K562 (cell line): ENCODE measurements around the gene PREX1. TPM values are rescaled to one million over a fixed set of nuclear protein-coding genes. Genes with fewer than 3 reads are reported as not detected.

Source experiments
- ATAC-seq: fragments of 200-7000 bp; cut with Tn5 transposase; 3 replicates; pipeline ENCODE4 v1.9.1; 2020; ENCODE audit warnings: moderate library complexity
- BruUV-seq: library from RNA; stranded (reverse); fragments of 400-500 nt; replicated peaks from 2 replicates; lab custom pipeline; 2021; lab: Mats Ljungman, UMichigan
- CTCF ChIA-PET: fragments of 300-600 bp; formaldehyde crosslinking; extraction: SDS; loops from one replicate; lab custom pipeline; 2021; ENCODE audit warnings: low intra/inter-chr PET ratio; lab: Yijun Ruan, JAX
- POLR2A ChIA-PET: fragments of 300-600, 350-650 bp; sonication (Branson Sonifier 250); formaldehyde crosslinking; extraction: SDS; loops from one replicate; lab custom pipeline; 2021; ENCODE audit warnings: antibody characterized with exemption, inconsistent platforms; lab: Yijun Ruan, JAX
- DNase-seq, 4 experiments: peaks; one replicate each; pipeline versions ENCODE4 v3.0.0 to v3.0.0-alpha.2; 2011 to 2018; ENCODE audit warnings: low spot score in 3 of 4, mixed read lengths in 3 of 4; ENCODE audit errors: extremely low read depth in 1 of 4
- FAIRE-seq: peaks from 2 replicates; lab custom pipeline; 2011; peaks lifted over from hg19 to GRCh38; lab: Jason Lieb, UNC
- H2AFZ ChIP-seq: 2 replicates; pipeline ENCODE4 v1.6.0; 2011; ENCODE audit warnings: low read depth, low read length, control low read depth, inconsistent platforms
- H3K27ac ChIP-seq: fragments of 200-600 bp; 3 replicates; pipeline ENCODE4 v1.8.0; 2011; ENCODE audit warnings: low read depth, mild to moderate bottlenecking, control low read depth, inconsistent platforms, low read length, moderate library complexity, mixed read lengths; ENCODE audit errors: extremely low read depth
- H3K27me3 ChIP-seq, 2 experiments: fragments of 300-600 bp in 1 of 2; 2 replicates in 1 of 2; 3 replicates in 1 of 2; pipeline versions ENCODE4 v1.6.0 to v1.8.0; 2011; ENCODE audit warnings: inconsistent platforms in 2 of 2, low read length in 2 of 2, mild to moderate bottlenecking in 1 of 2, mixed read lengths in 1 of 2, moderate library complexity in 1 of 2; ENCODE audit not compliant: control insufficient read depth in 2 of 2, insufficient read depth in 2 of 2
- H3K36me3 ChIP-seq: fragments of 300-600 bp; 3 replicates; pipeline ENCODE4 v1.8.0; 2011; ENCODE audit warnings: mild to moderate bottlenecking, low read length, inconsistent platforms; ENCODE audit not compliant: control insufficient read depth, insufficient read depth
- H3K4me1 ChIP-seq, 2 experiments: fragments of 200-600 bp in 1 of 2; replicated peaks in 1 of 2; 2 replicates in 1 of 2; 3 replicates in 1 of 2; pipeline versions ENCODE4 v1.5.1 to v1.8.0; 2011; ENCODE audit warnings: inconsistent platforms in 2 of 2, low read length in 2 of 2, mild to moderate bottlenecking in 1 of 2, mixed read lengths in 1 of 2, moderate library complexity in 1 of 2; ENCODE audit not compliant: control insufficient read depth in 2 of 2, insufficient read depth in 2 of 2
- H3K4me2 ChIP-seq: 2 replicates; pipeline ENCODE4 v1.6.1; 2011; ENCODE audit warnings: low read length, control low read depth, inconsistent platforms, mixed read lengths; ENCODE audit not compliant: insufficient read depth
- H3K4me3 ChIP-seq: fragments of 200-600 bp; sonication (generic), shearing (Covaris generic); 2 replicates; pipeline ENCODE4 v1.5.1; 2016; ENCODE audit warnings: control low read depth, inconsistent platforms
- H3K79me2 ChIP-seq: fragments of 200-600 bp; 3 replicates; pipeline ENCODE4 v1.8.0; 2011; ENCODE audit warnings: low read length, inconsistent platforms; ENCODE audit not compliant: control insufficient read depth, insufficient read depth
- H3K9ac ChIP-seq, 2 experiments: 2 replicates each; pipeline versions ENCODE4 v1.6.0 to v1.6.1; 2011; ENCODE audit warnings: low read depth in 2 of 2, low read length in 2 of 2, control low read depth in 1 of 2, inconsistent platforms in 1 of 2, mild to moderate bottlenecking in 1 of 2, mixed read lengths in 1 of 2; ENCODE audit not compliant: insufficient read depth in 1 of 2
- H3K9me1 ChIP-seq: one replicate; pipeline ENCODE4 v1.6.0; 2011; ENCODE audit warnings: inconsistent platforms, mild to moderate bottlenecking, low read length, moderate library complexity; ENCODE audit not compliant: control insufficient read depth, insufficient read depth
- H3K9me3 ChIP-seq: replicated peaks from 2 replicates; pipeline ENCODE4 v1.5.1; 2011; ENCODE audit warnings: low read depth, low read length, inconsistent platforms; ENCODE audit not compliant: control insufficient read depth, insufficient read depth
- H4K20me1 ChIP-seq: replicated peaks from 2 replicates; pipeline ENCODE4 v1.6.1; 2011; ENCODE audit warnings: low read length, inconsistent platforms, mixed read lengths; ENCODE audit not compliant: control insufficient read depth, insufficient read depth
- ARHGAP35 ChIP-seq: fragments of 450-650 bp; IDR thresholded peaks from 2 replicates; pipeline ENCODE4 v1.6.1; 2018; ENCODE audit not compliant: partially characterized antibody
- BRD9 ChIP-seq: fragments of 450-650 bp; IDR thresholded peaks from 2 replicates; pipeline ENCODE4 v1.6.1; 2018; ENCODE audit warnings: low read depth; ENCODE audit not compliant: partially characterized antibody
- C11orf30 ChIP-seq: fragments of 450-650 bp; IDR thresholded peaks from 2 replicates; pipeline ENCODE4 v1.6.1; 2016; ENCODE audit warnings: low read depth, mild to moderate bottlenecking
- CBFA2T3 ChIP-seq: fragments of 450-650 bp; IDR thresholded peaks from 2 replicates; pipeline ENCODE4 v1.6.1; 2017
- CREM ChIP-seq: IDR thresholded peaks from 2 replicates; pipeline ENCODE4 v1.6.1; 2014; ENCODE audit warnings: antibody characterized with exemption, low read depth
- DIDO1 ChIP-seq: fragments of 450-650 bp; IDR thresholded peaks from 2 replicates; pipeline ENCODE4 v1.6.1; 2016; ENCODE audit warnings: low read depth, missing biosample characterization, missing genetic modification characterization
- EP300 ChIP-seq: IDR thresholded peaks from 2 replicates; pipeline ENCODE4 v1.6.1; 2012; ENCODE audit warnings: low read length, improper control_type of control experiment
- MEIS2 ChIP-seq: fragments of 450-650 bp; IDR thresholded peaks from 2 replicates; pipeline ENCODE4 v1.6.1; 2014; ENCODE audit warnings: mild to moderate bottlenecking; ENCODE audit not compliant: partially characterized antibody
- MIER1 ChIP-seq: fragments of 450-650 bp; IDR thresholded peaks from 2 replicates; pipeline ENCODE4 v1.6.1; 2016; ENCODE audit warnings: antibody characterized with exemption, mild to moderate bottlenecking, low read depth
- MYBL2 ChIP-seq, 2 experiments: fragments of 450-650 bp in 1 of 2; sonication (generic) in 1 of 2; formaldehyde crosslinking in 1 of 2; IDR thresholded peaks; 2 replicates each; pipeline versions ENCODE4 v1.6.1 to v1.8.1; 2017 to 2022; ENCODE audit warnings: borderline replicate concordance in 1 of 2, inconsistent platforms in 1 of 2, low read depth in 1 of 2, mild to moderate bottlenecking in 1 of 2, missing genetic modification reagents in 1 of 2, moderate library complexity in 1 of 2
- MYNN ChIP-seq, 2 experiments: sonication (generic); formaldehyde crosslinking in 1 of 2; IDR thresholded peaks; 2 replicates each; pipeline versions ENCODE4 v1.5.0 to v1.6.1; 2016 to 2020; ENCODE audit warnings: antibody characterized with exemption in 1 of 2, missing genetic modification reagents in 1 of 2
- NFRKB ChIP-seq: fragments of 450-650 bp; IDR thresholded peaks from 2 replicates; pipeline ENCODE4 v1.6.1; 2016; ENCODE audit warnings: low read depth
- SRSF3 ChIP-seq: fragments of 200-400 bp; formaldehyde crosslinking; IDR thresholded peaks from 2 replicates; pipeline ENCODE4 v1.6.1; 2016; ENCODE audit warnings: mild to moderate bottlenecking, low read length, moderate library complexity; ENCODE audit not compliant: insufficient read depth
- TFAP4 ChIP-seq: sonication (generic); formaldehyde crosslinking; IDR thresholded peaks from 2 replicates; pipeline ENCODE4 v1.8.0; 2022; ENCODE audit warnings: missing genetic modification reagents, mild to moderate bottlenecking, moderate library complexity, borderline replicate concordance
- ZMIZ1 ChIP-seq, 2 experiments: fragments of 150-350 bp in 1 of 2; IDR thresholded peaks; 2 replicates each; pipeline ENCODE4 v1.6.1; 2012 to 2016; ENCODE audit warnings: low read depth in 2 of 2, low read length in 2 of 2, mild to moderate bottlenecking in 1 of 2, moderate library complexity in 1 of 2
- ZNF217 ChIP-seq: sonication (generic); formaldehyde crosslinking; IDR thresholded peaks from 2 replicates; pipeline ENCODE4 v1.8.0; 2022; ENCODE audit warnings: mild to moderate bottlenecking, missing genetic modification reagents
- ZNF551 ChIP-seq: fragments of 250-450 bp; sonication (Bioruptor Pico); IDR thresholded peaks from 2 replicates; pipeline ENCODE4 v1.5.0; 2021; ENCODE audit warnings: mild to moderate bottlenecking, moderate library complexity
- WGBS: fragments of 100-300 bp; shearing (Covaris generic); methylation state at CpG from one replicate; pipeline ENCODE4 v1.1.6; 2016; ENCODE audit warnings: low coverage, mixed read lengths; ENCODE audit not compliant: insufficient coverage; ENCODE audit errors: missing lambda C conversion rate; 5-methylcytosine and 5-hydroxymethylcytosine counted together
- in situ Hi-C: fragments of 300-500 bp; cut with MboI; formaldehyde crosslinking; loops from 4 replicates; pipeline ENCODE4 v1.15.0; 2018; ENCODE audit warnings: inconsistent platforms, mixed read lengths
- intact Hi-C: fragments of 100-400 bp; cut with micrococcal nuclease; formaldehyde crosslinking; loops from 2 replicates; pipeline ENCODE4 v1.14.2; 2022
- polyA plus RNA-seq, 8 experiments: library from polyadenylated mRNA; depleted of rRNA in 4 of 8; stranded (reverse) in 5 of 8; unstranded in 3 of 8; fragments of >200 nt; fragmentation: Nextera tagmentation in 2 of 8; fragmentation: Illumina TruSeq in 1 of 8; extraction: Ambion mirVana in 2 of 8; extraction: Trizol in 1 of 8; gene quantifications; 2 replicates each; pipeline versions ENCODE4 v1.2.1 to v1.2.3, GENCODE V29; 2011 to 2014; ENCODE audit warnings: inconsistent platforms in 1 of 8, missing spikeins in 1 of 8
- total RNA-seq, 7 experiments: library from RNA; depleted of rRNA in 6 of 7; stranded (reverse); fragments of >200 nt in 6 of 7; fragmentation: Illumina TruSeq in 2 of 7; extraction: Trizol in 2 of 7; gene quantifications; 2 replicates each; pipeline versions ENCODE4 v1.2.1 to v1.2.3, GENCODE V29; 2011 to 2021; ENCODE audit warnings: low replicate concordance in 1 of 7
- TF ChIP-seq, protein P1 (sequence below): fragments of 250-450 bp; sonication (Bioruptor Pico); IDR thresholded peaks from 2 replicates; pipeline ENCODE4 v1.8.0; 2021; ENCODE audit warnings: mild to moderate bottlenecking, moderate library complexity

PREX1 gene
- total and polyA plus RNA-seq, 9 of the 15 experiments (the other 6 are each of a cell fraction or from before 2014, with no cell fraction given): 0.37 to 10.4 (median 4.8) TPM

DNA sequence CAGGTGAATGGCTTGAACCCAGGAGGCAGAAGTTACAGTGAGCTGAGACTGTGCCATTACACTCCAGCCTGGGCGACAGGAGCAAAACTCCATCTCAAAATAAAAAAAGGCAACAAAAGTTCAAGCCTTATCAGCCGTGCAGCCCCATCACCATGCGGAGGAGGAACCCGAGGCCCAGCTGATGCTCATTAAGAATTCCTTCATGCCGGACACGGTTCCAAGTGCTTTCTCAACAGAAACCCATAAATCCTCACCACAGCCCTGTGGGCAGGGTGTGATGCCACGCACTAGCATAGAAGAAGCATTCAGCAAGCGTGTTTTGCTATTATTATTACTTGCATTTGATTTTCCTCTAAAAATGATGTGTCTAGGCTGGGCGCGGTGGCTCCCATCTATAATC is 56.3 kb downstream of the PREX1 start:
- FAIRE-seq (peak; percentile 44), DNase-seq (peak in 2 of 4 experiments; percentile 47 to 68), ATAC-seq (peak; percentile 40)
- no peaks in the 10 kb centered on the region for H3K79me2 ChIP-seq
- no peak overlapping the region for H2AFZ ChIP-seq
- H3K4me2 ChIP-seq: no peak overlapping the region
- H3K4me3 ChIP-seq: no peak overlapping the region
- no peak overlapping the region for H3K9ac ChIP-seq
- 11% methylated on average over 10 of the region's 10 CpGs for WGBS
- in situ Hi-C loops: no loop called here
- peaks cover 7% of the 10 kb centered on the region for H3K9me3 ChIP-seq
- peaks cover 22% of the 10 kb centered on the region for H4K20me1 ChIP-seq
- no TSS peak for BruUV-seq
- POLR2A ChIA-PET: interaction anchor here (0.6 kb wide), 1 partner anchor 1808 kb away, joined by 3 read pairs; no protein-coding TSS in a partner anchor
- CTCF ChIA-PET: no interaction called here
- no peaks in the 10 kb centered on the region for H3K36me3 ChIP-seq
- peaks cover 7 to 13% of the 10 kb centered on the region in 2 experiments; a peak in 3 of 5 replicates for H3K27me3 ChIP-seq
- peaks cover 4 to 10% of the 10 kb centered on the region in 2 experiments; a peak in 3 of 5 replicates for H3K4me1 ChIP-seq
- H3K27ac ChIP-seq: no peak overlapping the region
- no peaks in the 10 kb centered on the region for H3K9me1 ChIP-seq
- intact Hi-C loops: no loop called here
- no peak for TF ChIP-seq NFRKB
- TF ChIP-seq ZNF551: no peak
- TF ChIP-seq, protein P1, sequence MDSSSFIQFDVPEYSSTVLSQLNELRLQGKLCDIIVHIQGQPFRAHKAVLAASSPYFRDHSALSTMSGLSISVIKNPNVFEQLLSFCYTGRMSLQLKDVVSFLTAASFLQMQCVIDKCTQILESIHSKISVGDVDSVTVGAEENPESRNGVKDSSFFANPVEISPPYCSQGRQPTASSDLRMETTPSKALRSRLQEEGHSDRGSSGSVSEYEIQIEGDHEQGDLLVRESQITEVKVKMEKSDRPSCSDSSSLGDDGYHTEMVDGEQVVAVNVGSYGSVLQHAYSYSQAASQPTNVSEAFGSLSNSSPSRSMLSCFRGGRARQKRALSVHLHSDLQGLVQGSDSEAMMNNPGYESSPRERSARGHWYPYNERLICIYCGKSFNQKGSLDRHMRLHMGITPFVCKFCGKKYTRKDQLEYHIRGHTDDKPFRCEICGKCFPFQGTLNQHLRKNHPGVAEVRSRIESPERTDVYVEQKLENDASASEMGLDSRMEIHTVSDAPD: no peak
- TF ChIP-seq C11orf30: no peak
- peak; percentile 42; the same call in 1 of the 2 replicates for TF ChIP-seq CREM
- peak; percentile 81 for TF ChIP-seq CBFA2T3
- no peak for TF ChIP-seq MIER1
- TF ChIP-seq BRD9: no peak
- peak in 1 of 2 experiments; percentile 49; a peak in 1 of 4 replicates for TF ChIP-seq ZMIZ1 (IDR thresholded peaks at IDR 0.05; ENCODE audit: low read depth in 2 of 2, low read length in 2 of 2)
- TF ChIP-seq DIDO1: no peak
- TF ChIP-seq MEIS2: peak; percentile 90
- no peak for TF ChIP-seq MYNN (IDR thresholded peaks at IDR 0.05)
- TF ChIP-seq MYNN (CRISPR knock-in tag; IDR thresholded peaks at IDR 0.05): no peak
- TF ChIP-seq MYBL2 (IDR thresholded peaks at IDR 0.05; ENCODE audit: low read depth): no peak
- no peak for TF ChIP-seq MYBL2 (CRISPR knock-in tag; IDR thresholded peaks at IDR 0.05; ENCODE audit: borderline replicate concordance)
- no peak for TF ChIP-seq ZNF217 (CRISPR knock-in tag)
- TF ChIP-seq SRSF3: no peak
- TF ChIP-seq EP300: peak; percentile 21; the same call in 1 of the 2 replicates
- TF ChIP-seq ARHGAP35: no peak
- peak; percentile 99 for TF ChIP-seq TFAP4
